CD14-positive monocyte (primary cell): Measurements from ENCODE around the gene KLF13. TPM values are rescaled to one million over a fixed set of nuclear protein-coding genes. Genes with fewer than 3 reads are reported as not detected.

Experiments
- DNase-seq, 3 donors: peaks; one replicate each; pipeline ENCODE4 v3.0.0-alpha.2; 2011 to 2022
- H2AFZ ChIP-seq: 2 replicates; pipeline ENCODE4 v1.6.0; 2012; ENCODE audit warnings: mild to moderate bottlenecking, low read depth, low read length, inconsistent platforms; ENCODE audit not compliant: insufficient read depth, poor library complexity, severe bottlenecking
- H3K27ac ChIP-seq, 2 donors: 1 replicate in 1 of 2; 2 replicates in 1 of 2; pipeline ENCODE4 v1.5.1; 2012 to 2013; ENCODE audit warnings: low read length in 2 of 2, control low read depth in 1 of 2, inconsistent platforms in 1 of 2, low read depth in 1 of 2, mild to moderate bottlenecking in 1 of 2
- H3K27me3 ChIP-seq, 2 donors: one replicate each; pipeline versions ENCODE4 v1.6.0 to v1.6.1; 2011 to 2013; ENCODE audit warnings: low read length in 2 of 2; ENCODE audit not compliant: control insufficient read depth in 2 of 2, insufficient read depth in 2 of 2
- H3K36me3 ChIP-seq, 2 donors: replicated peaks in 1 of 2; 1 replicate in 1 of 2; 2 replicates in 1 of 2; pipeline versions ENCODE4 v1.5.1 to v1.6.1; 2012 to 2013; ENCODE audit warnings: low read length in 2 of 2, control low read depth in 1 of 2, inconsistent platforms in 1 of 2, mild to moderate bottlenecking in 1 of 2; ENCODE audit not compliant: insufficient read depth in 2 of 2, control insufficient read depth in 1 of 2
- H3K4me1 ChIP-seq, 2 donors: 1 replicate in 1 of 2; 2 replicates in 1 of 2; pipeline versions ENCODE4 v1.5.1 to v1.6.1; 2012 to 2013; ENCODE audit warnings: low read length in 2 of 2, control low read depth in 1 of 2, inconsistent platforms in 1 of 2, mild to moderate bottlenecking in 1 of 2, moderate library complexity in 1 of 2; ENCODE audit not compliant: insufficient read depth in 2 of 2, control insufficient read depth in 1 of 2
- H3K4me2 ChIP-seq: replicated peaks from 2 replicates; pipeline ENCODE3; 2012; ENCODE audit warnings: low read length, moderate library complexity, mild to moderate bottlenecking; ENCODE audit not compliant: poor library complexity, severe bottlenecking; ENCODE audit errors: extremely low read depth
- H3K4me3 ChIP-seq, 3 experiments: fragments of 200-600 bp in 1 of 3; sonication (generic) in 1 of 3; replicated peaks in 1 of 3; 1 replicate in 2 of 3; 2 replicates in 1 of 3; pipeline ENCODE4 v1.5.1; 2011 to 2013; ENCODE audit warnings: low read length in 3 of 3, mild to moderate bottlenecking in 3 of 3, control low read depth in 2 of 3, low read depth in 2 of 3, inconsistent platforms in 1 of 3, moderate library complexity in 1 of 3
- H3K79me2 ChIP-seq: 2 replicates; pipeline ENCODE4 v1.6.0; 2012; ENCODE audit warnings: mild to moderate bottlenecking, control low read depth, inconsistent platforms, low read length, moderate library complexity; ENCODE audit not compliant: insufficient read depth
- H3K9ac ChIP-seq: 2 replicates; pipeline ENCODE4 v1.6.0; 2017; ENCODE audit warnings: low read length, mild to moderate bottlenecking; ENCODE audit not compliant: insufficient read depth, poor library complexity, severe bottlenecking
- H3K9me3 ChIP-seq, 2 donors: replicated peaks in 1 of 2; 1 replicate in 1 of 2; 2 replicates in 1 of 2; pipeline versions ENCODE4 v1.5.1 to v1.6.1; 2012 to 2013; ENCODE audit warnings: low read length in 2 of 2, control low read depth in 1 of 2; ENCODE audit not compliant: control insufficient read depth in 1 of 2, insufficient read depth in 1 of 2
- H4K20me1 ChIP-seq: 2 replicates; pipeline ENCODE4 v1.6.0; 2012; ENCODE audit warnings: mild to moderate bottlenecking, low read length, control low read depth, moderate library complexity; ENCODE audit not compliant: insufficient read depth
- H3K27ac Mint-ChIP-seq, 7 donors: one replicate each; pipeline ENCODE4 v1.8.0; 2020; ENCODE audit warnings: mild to moderate bottlenecking in 7 of 7, mixed read lengths in 7 of 7, moderate library complexity in 6 of 7, inconsistent platforms in 2 of 7
- H3K27me3 Mint-ChIP-seq, 3 donors: one replicate each; pipeline ENCODE4 v1.8.0; 2021 to 2022; ENCODE audit warnings: low read depth in 3 of 3, mild to moderate bottlenecking in 3 of 3, mixed read lengths in 3 of 3, moderate library complexity in 3 of 3, inconsistent platforms in 1 of 3
- H3K36me3 Mint-ChIP-seq, 2 donors: one replicate each; pipeline ENCODE4 v1.8.0; 2020; ENCODE audit warnings: mixed read lengths in 2 of 2, inconsistent platforms in 1 of 2, mild to moderate bottlenecking in 1 of 2
- H3K4me1 Mint-ChIP-seq: one replicate; pipeline ENCODE4 v1.8.0; 2020; ENCODE audit warnings: mild to moderate bottlenecking, mixed read lengths
- H3K4me3 Mint-ChIP-seq, 2 donors: one replicate each; pipeline ENCODE4 v1.8.0; 2020; ENCODE audit warnings: mild to moderate bottlenecking in 2 of 2, mixed read lengths in 2 of 2, moderate library complexity in 1 of 2
- H3K9me3 Mint-ChIP-seq, 7 donors: one replicate each; pipeline ENCODE4 v1.8.0; 2020 to 2022; ENCODE audit warnings: mixed read lengths in 7 of 7, mild to moderate bottlenecking in 6 of 7, moderate library complexity in 6 of 7, inconsistent platforms in 2 of 7
- WGBS: methylation state at CpG from one replicate; pipeline ENCODE4 v1.1.5; 2013; ENCODE audit warnings: missing lambda C conversion rate; ENCODE audit not compliant: insufficient coverage; 5-methylcytosine and 5-hydroxymethylcytosine counted together
- intact Hi-C, 2 donors: fragments of 100-400 bp; cut with micrococcal nuclease; formaldehyde crosslinking; loops; one replicate each; pipeline versions ENCODE4 v1.15.0 to v1.15.1; 2023
- polyA plus RNA-seq, 3 donors: library from polyadenylated mRNA; depleted of rRNA in 1 of 3; unstranded in 2 of 3; stranded (reverse) in 1 of 3; fragments of 300-500 nt in 2 of 3; fragments of >200 nt in 1 of 3; fragmentation: Illumina TruSeq in 2 of 3; gene quantifications; 1 replicate in 2 of 3; 2 replicates in 1 of 3; pipeline ENCODE4 v1.2.3, GENCODE V29; 2012 to 2021
- TF ChIP-seq, protein P1 (sequence below): fragments of 200-600 bp; IDR thresholded peaks from one replicate; pipeline ENCODE4 v1.8.0; 2022; ENCODE audit warnings: antibody characterized with exemption, mild to moderate bottlenecking

The KLF13 gene
- polyA plus RNA-seq, 3 donors, result 22.5 to 121 (median 28.0) TPM

DNA sequence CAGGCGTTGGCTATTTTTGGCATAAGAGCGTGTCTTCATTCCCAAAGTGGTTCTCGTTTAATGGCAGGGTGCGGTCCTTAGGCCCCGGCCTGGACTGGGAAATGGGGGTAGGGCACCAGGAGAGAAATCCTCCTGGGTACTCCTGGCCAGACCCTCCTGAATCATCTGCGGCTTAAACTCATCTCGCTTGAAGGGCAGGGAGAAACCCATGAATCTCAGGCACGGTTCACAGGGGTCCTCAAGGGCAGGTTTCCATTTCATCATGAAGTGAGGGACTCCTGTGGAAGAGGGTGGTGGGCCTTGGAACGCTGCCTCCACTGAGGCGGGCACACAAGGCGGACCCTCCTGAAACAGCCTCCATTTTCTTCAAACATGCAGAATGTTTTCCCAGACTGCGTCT is 48.4 kb downstream of the KLF13 start:
- Histone ChIP-seq H3K79me2 (peaks cover 94% of the 10 kb centered on the region), H3K36me3 (peaks cover 77 to 89% of the 10 kb centered on the region in 2 donors), H3K9me3 (no peaks in the 10 kb centered on the region), H3K9ac (no peak overlapping the region), H3K4me2 (no peak overlapping the region), H3K27me3 (no peaks in the 10 kb centered on the region), H2AFZ (no peak overlapping the region), H4K20me1 (peaks cover 100% of the 10 kb centered on the region), H3K4me1 (no peaks in the 10 kb centered on the region), H3K4me3 (no peak overlapping the region), H3K27ac (no peak overlapping the region)
- Mint-ChIP-seq H3K27me3 (no peaks in the 10 kb centered on the region), H3K36me3 (peaks cover 80 to 91% of the 10 kb centered on the region in 2 donors), H3K9me3 (peaks cover 0 to 2% (median 0%) of the 10 kb centered on the region in 7 donors), H3K27ac (peak overlapping the region in 1 of 7 donors; percentile 40), H3K4me1 (peaks cover 11% of the 10 kb centered on the region), H3K4me3 (no peak overlapping the region)
- TF ChIP-seq, protein P1, sequence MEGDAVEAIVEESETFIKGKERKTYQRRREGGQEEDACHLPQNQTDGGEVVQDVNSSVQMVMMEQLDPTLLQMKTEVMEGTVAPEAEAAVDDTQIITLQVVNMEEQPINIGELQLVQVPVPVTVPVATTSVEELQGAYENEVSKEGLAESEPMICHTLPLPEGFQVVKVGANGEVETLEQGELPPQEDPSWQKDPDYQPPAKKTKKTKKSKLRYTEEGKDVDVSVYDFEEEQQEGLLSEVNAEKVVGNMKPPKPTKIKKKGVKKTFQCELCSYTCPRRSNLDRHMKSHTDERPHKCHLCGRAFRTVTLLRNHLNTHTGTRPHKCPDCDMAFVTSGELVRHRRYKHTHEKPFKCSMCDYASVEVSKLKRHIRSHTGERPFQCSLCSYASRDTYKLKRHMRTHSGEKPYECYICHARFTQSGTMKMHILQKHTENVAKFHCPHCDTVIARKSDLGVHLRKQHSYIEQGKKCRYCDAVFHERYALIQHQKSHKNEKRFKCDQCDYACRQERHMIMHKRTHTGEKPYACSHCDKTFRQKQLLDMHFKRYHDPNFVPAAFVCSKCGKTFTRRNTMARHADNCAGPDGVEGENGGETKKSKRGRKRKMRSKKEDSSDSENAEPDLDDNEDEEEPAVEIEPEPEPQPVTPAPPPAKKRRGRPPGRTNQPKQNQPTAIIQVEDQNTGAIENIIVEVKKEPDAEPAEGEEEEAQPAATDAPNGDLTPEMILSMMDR, result no peak
- 97% methylated on average over 6 of the region's 12 CpGs for WGBS
- no peak for DNase-seq
- intact Hi-C loops, result no loop called here

DNA sequence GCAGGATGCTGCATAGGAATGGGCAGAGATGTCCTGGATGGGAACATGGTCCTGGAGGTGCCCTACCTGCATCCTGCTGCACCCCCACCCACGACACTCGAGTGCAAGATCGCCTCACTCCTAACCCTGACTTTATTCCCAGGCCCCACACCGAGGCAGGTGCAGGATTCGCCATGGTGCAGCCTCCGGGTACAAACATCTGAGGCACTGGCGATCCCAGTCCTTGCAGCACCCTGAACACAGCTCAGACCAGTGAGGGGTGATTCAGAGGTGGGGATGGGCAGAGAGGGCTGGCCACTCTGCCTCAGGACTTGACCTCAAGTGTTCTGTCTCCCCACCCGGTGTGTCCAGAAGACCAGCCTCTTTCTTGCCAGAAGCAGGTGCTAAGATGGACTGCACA is 49.1 kb downstream of the KLF13 start:
- peaks cover 100% of the 10 kb centered on the region for H4K20me1 ChIP-seq
- intact Hi-C loops, result no loop called here
- Mint-ChIP-seq H3K4me1 (peaks cover 6% of the 10 kb centered on the region), H3K27me3 (no peaks in the 10 kb centered on the region), H3K9me3 (peaks cover 0 to 2% (median 1%) of the 10 kb centered on the region in 7 donors), H3K36me3 (peaks cover 85 to 95% of the 10 kb centered on the region in 2 donors), H3K27ac (peak overlapping the region in 1 of 7 donors; percentile 28), H3K4me3 (no peak overlapping the region)
- 100% methylated on average over 4 of the region's 8 CpGs for WGBS
- no peak overlapping the region for H3K27ac ChIP-seq
- no peaks in the 10 kb centered on the region for H3K9me3 ChIP-seq
- no peak overlapping the region for H2AFZ ChIP-seq
- no peaks in the 10 kb centered on the region for H3K27me3 ChIP-seq
- DNase-seq, result no peak
- peaks cover 86% of the 10 kb centered on the region for H3K79me2 ChIP-seq
- H3K4me1 ChIP-seq, result no peaks in the 10 kb centered on the region
- H3K4me3 ChIP-seq, result no peak overlapping the region
- H3K9ac ChIP-seq, result no peak overlapping the region
- TF ChIP-seq, protein P1, result no peak
- no peak overlapping the region for H3K4me2 ChIP-seq
- peaks cover 85 to 97% of the 10 kb centered on the region in 2 donors for H3K36me3 ChIP-seq
